Body of pancreas (tissue), 4 donors: ENCODE results near the gene ATF3. TPM values are rescaled to one million over a fixed set of nuclear protein-coding genes. Genes with fewer than 3 reads are reported as not detected.

Experiments used
- ATAC-seq: fragments of 150-250 bp; one replicate; pipeline ENCODE4 v1.9.1; 2016
- DNase-seq, 4 donors: peaks; one replicate each; pipeline ENCODE4 v3.0.0-alpha.2; 2019
- H3K27ac ChIP-seq, 4 donors: fragments of 200-600 bp; sonication (generic); 1 replicate in 3 of 4; 2 replicates in 1 of 4; pipeline versions ENCODE4 v1.5.1 to v1.6.1; 2016 to 2019; ENCODE audit warnings: mild to moderate bottlenecking in 1 of 4, mixed read lengths in 1 of 4, moderate library complexity in 1 of 4
- H3K27me3 ChIP-seq, 2 donors: fragments of 200-600 bp; sonication (generic); one replicate each; pipeline ENCODE4 v1.6.0; 2016; ENCODE audit warnings: mild to moderate bottlenecking in 1 of 2
- H3K36me3 ChIP-seq, 2 donors: fragments of 200-600 bp; sonication (generic); replicated peaks in 1 of 2; 2 replicates each; pipeline ENCODE4 v1.5.1; 2016; ENCODE audit warnings: low read depth in 2 of 2; ENCODE audit not compliant: insufficient read depth in 1 of 2
- H3K4me1 ChIP-seq: fragments of 200-600 bp; sonication (generic); one replicate; pipeline ENCODE4 v1.6.0; 2016
- H3K4me3 ChIP-seq, 2 donors: fragments of 200-600 bp; sonication (generic); 1 replicate in 1 of 2; 2 replicates in 1 of 2; pipeline ENCODE4 v1.5.1; 2016 to 2019
- H3K9me3 ChIP-seq, 3 donors: fragments of 200-600 bp; sonication (generic); 1 replicate in 2 of 3; 2 replicates in 1 of 3; pipeline ENCODE4 v1.5.1; 2016
- POLR2A ChIP-seq, 3 donors: fragments of 450-650 bp; IDR thresholded peaks; one replicate each; pipeline ENCODE4 v1.6.1; 2016; ENCODE audit warnings: antibody characterized with exemption in 3 of 3, mild to moderate bottlenecking in 2 of 3
- whole genome bisulfite sequencing, 2 donors: methylation state at CpG; one replicate each; pipeline ENCODE4 v1.1.5; 2017; 5-methylcytosine and 5-hydroxymethylcytosine counted together
- intact Hi-C: fragments of 100-400 bp; cut with DNase I; formaldehyde crosslinking; loops from one replicate; pipeline ENCODE4 v1.15.1; 2023
- total RNA-seq, 2 donors: library from RNA; depleted of rRNA; stranded (reverse); fragments of >200 nt; gene quantifications; one replicate each; pipeline ENCODE4 v1.1.0, GENCODE V29; 2016
- TF ChIP-seq, protein P1 (sequence below), 7 experiments: fragments of 450-650 bp in 4 of 7; fragments of 200-600 bp in 3 of 7; sonication (generic) in 3 of 7; IDR thresholded peaks; one replicate each; pipeline ENCODE4 v1.5.1; 2016 to 2019; ENCODE audit warnings: antibody characterized with exemption in 7 of 7

The ATF3 gene
- total RNA-seq, 2 donors from 2014 or later, result 8.6 to 27.0 TPM

GRCh38 chr1:212644866-212645545, 36.4 kb downstream of the ATF3 start:
- Histone ChIP-seq H3K27me3 (no peaks in the 10 kb centered on the region), H3K4me1 (no peaks in the 10 kb centered on the region), H3K9me3 (no peaks in the 10 kb centered on the region), H3K36me3 (no peaks in the 10 kb centered on the region), H3K27ac (no peak overlapping the region), H3K4me3 (no peak overlapping the region)
- intact Hi-C loops, result no loop called here
- ATAC-seq (no peak), DNase-seq (no peak)
- WGBS, 2 donors, result 76 to 83% methylated on average over 6 of the region's 6 CpGs
- TF ChIP-seq, protein P1, sequence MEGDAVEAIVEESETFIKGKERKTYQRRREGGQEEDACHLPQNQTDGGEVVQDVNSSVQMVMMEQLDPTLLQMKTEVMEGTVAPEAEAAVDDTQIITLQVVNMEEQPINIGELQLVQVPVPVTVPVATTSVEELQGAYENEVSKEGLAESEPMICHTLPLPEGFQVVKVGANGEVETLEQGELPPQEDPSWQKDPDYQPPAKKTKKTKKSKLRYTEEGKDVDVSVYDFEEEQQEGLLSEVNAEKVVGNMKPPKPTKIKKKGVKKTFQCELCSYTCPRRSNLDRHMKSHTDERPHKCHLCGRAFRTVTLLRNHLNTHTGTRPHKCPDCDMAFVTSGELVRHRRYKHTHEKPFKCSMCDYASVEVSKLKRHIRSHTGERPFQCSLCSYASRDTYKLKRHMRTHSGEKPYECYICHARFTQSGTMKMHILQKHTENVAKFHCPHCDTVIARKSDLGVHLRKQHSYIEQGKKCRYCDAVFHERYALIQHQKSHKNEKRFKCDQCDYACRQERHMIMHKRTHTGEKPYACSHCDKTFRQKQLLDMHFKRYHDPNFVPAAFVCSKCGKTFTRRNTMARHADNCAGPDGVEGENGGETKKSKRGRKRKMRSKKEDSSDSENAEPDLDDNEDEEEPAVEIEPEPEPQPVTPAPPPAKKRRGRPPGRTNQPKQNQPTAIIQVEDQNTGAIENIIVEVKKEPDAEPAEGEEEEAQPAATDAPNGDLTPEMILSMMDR (IDR thresholded peaks at IDR 0.05), result no peak
- no peak for TF ChIP-seq POLR2A (IDR thresholded peaks at IDR 0.05)

GRCh38 chr1:212645546-212646543, 37.3 kb downstream of the ATF3 start:
- ATAC-seq, result no peak
- no peaks in the 10 kb centered on the region for H3K4me1 ChIP-seq
- WGBS, 2 donors, result 67 to 69% methylated on average over 13 of the region's 13 CpGs

GRCh38 chr1:212646588-212646987, 38.0 kb downstream of the ATF3 start:
- ATAC-seq, result no peak
- intact Hi-C loops, result no loop called here
- TF ChIP-seq, protein P1 (IDR thresholded peaks at IDR 0.05), result no peak
- TF ChIP-seq POLR2A (IDR thresholded peaks at IDR 0.05), result no peak
- Histone ChIP-seq H3K9me3 (no peaks in the 10 kb centered on the region), H3K4me3 (no peak overlapping the region), H3K27ac (no peak overlapping the region), H3K27me3 (no peaks in the 10 kb centered on the region), H3K4me1 (no peaks in the 10 kb centered on the region), H3K36me3 (no peaks in the 10 kb centered on the region)
- WGBS, 2 donors, result 80 to 89% methylated on average over 8 to 19 of the region's 19 CpGs
- DNase-seq, result no peak

More at GRCh38 chr1:212645546-212646543, 37.3 kb downstream of the ATF3 start:
- no peaks in the 10 kb centered on the region for H3K9me3 ChIP-seq
- no peak overlapping the region for H3K27ac ChIP-seq
- no peak for DNase-seq
- no peak overlapping the region for H3K4me3 ChIP-seq
- intact Hi-C loops, result no loop called here
- TF ChIP-seq POLR2A (IDR thresholded peaks at IDR 0.05), result no peak
- TF ChIP-seq, protein P1 (IDR thresholded peaks at IDR 0.05), result no peak
- no peaks in the 10 kb centered on the region for H3K36me3 ChIP-seq
- no peaks in the 10 kb centered on the region for H3K27me3 ChIP-seq

DNA sequence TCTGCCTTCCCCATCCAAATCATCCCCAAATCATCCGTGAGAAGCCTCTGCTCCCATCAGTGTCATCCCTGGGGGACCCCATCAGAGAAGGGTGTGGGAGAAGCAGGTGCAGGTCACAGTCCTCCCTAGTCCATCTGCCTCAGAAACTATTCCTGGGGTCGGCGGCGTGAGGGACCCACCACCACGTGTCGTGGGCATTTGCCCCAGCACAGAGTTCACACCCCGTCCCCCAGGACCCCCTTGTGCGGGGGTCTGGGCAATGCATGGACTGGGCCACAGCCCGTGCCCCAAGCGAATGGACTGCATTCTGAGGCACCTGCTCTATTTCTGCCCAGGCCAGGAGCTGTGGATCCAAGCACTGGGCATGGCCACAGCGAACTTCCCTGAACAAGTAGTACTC, 38.4 kb downstream of the ATF3 start:
- Histone ChIP-seq H3K27me3 (no peaks in the 10 kb centered on the region), H3K4me1 (no peaks in the 10 kb centered on the region), H3K9me3 (no peaks in the 10 kb centered on the region), H3K4me3 (no peak overlapping the region), H3K27ac (no peak overlapping the region), H3K36me3 (no peaks in the 10 kb centered on the region)
- TF ChIP-seq, protein P1 (IDR thresholded peaks at IDR 0.05), result no peak
- no peak for TF ChIP-seq POLR2A (IDR thresholded peaks at IDR 0.05)
- 79% methylated on average over 8 to 11 of the region's 11 CpGs for WGBS, 2 donors
- ATAC-seq, result no peak
- intact Hi-C loops, result no loop called here
- no peak for DNase-seq
